PC-9 (cell line): ENCODE results near the gene AGBL3.

Source experiments
- CTCF ChIP-seq: fragments of 200-600 bp; sonication (generic); conservative IDR thresholded peaks from 2 replicates; pipeline ENCODE4 v1.6.1; 2017; ENCODE audit warnings: mixed run types, antibody characterized with exemption, mild to moderate bottlenecking, moderate library complexity
- EZH2 ChIP-seq: fragments of 200-600 bp; sonication (generic); IDR thresholded peaks from 2 replicates; pipeline ENCODE4 v1.8.0; 2017; ENCODE audit warnings: antibody characterized with exemption, low read depth

- TF ChIP-seq EZH2 (no peak), CTCF (no peak)
These were observed 178.2 kb downstream of the AGBL3 start for GRCh38 chr7:135164357-135165061.
